ENCODE results near the gene TINAGL1.

The TINAGL1 gene

DNA sequence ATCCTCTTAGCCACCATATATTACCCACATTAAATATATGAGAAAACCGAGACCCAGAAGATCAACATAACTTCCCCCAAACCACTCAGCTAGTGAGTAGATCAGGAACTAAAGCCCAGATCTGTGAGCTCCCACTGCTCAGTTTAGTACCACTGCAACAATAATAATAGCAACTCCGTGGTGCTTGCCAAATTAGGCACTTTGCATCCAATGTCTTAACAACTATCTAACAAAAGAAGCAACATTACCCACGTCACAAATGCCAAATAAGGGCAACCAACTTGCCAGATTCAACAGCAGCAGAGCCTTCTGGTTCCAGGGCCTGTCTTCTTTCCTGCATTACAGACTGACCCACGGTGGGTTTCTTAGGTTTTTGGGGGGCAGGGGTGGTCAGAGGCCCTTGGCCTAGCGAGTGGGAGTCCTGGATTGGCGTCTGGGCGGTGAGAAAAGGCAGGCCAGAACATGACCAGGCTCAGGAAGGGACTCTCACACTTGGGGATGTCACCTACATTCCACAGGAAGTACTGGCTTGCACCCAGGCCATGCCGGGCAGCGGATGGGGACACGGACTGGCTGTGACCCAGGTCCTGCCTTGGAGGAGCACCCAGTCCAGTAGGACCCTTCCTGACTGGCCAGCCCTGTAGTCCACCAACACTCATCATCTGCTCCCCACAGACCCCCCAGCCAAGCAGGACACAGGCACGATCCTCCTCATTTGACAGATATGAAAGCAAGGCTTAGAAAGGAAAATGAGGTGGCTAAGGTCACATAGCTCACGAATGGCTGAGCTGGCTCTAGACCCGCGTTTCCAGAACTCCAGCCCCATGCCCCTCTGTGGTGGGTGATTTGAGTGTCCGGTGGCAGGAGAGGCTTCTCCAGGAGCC lies 45.8 kb downstream of the TINAGL1 start:
- H3K27me3 ChIP-seq (ENCODE audit: control insufficient read depth, insufficient read depth, low read length, poor library complexity, severe bottlenecking) = peaks cover 19% of the 10 kb centered on the region
- H3K27ac ChIP-seq (ENCODE audit: insufficient read depth, low read depth, low read length, poor library complexity, severe bottlenecking) = no peak overlapping the region
- H3K4me1 ChIP-seq (ENCODE audit: control insufficient read depth, insufficient read depth, low read length) = no peaks in the 10 kb centered on the region
- H3K4me3 ChIP-seq (ENCODE audit: insufficient read depth, low read depth, low read length) = no peak overlapping the region
- H3K36me3 ChIP-seq (ENCODE audit: control insufficient read depth, insufficient read depth, low read length) = no peaks in the 10 kb centered on the region
- no peaks in the 10 kb centered on the region for H3K9me3 ChIP-seq (ENCODE audit: control insufficient read depth, low read length)
- 88% methylated on average over 15 of the region's 15 CpGs for WGBS, 2 experiments

DNA sequence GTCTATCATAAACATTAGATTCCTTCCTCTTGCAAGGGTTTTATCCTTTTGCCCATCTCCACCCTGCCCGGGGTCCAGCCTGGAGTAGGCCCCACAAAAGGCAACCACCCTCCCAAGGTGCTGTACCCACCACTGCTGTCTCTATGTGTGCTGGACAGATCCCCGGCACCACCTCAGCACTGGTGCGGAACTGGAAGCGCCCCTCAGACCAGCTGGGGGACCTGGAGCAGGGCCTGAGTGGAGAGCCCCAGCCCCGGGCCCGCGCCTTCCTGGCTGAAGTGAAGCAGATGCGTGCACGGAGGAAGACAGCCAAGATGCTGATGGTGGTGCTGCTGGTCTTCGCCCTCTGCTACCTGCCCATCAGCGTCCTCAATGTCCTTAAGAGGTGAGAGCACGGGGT lies 47.0 kb downstream of the TINAGL1 start:
- Histone ChIP-seq H3K27me3 (ENCODE audit: control insufficient read depth, insufficient read depth, low read length, poor library complexity, severe bottlenecking) (peaks cover 7% of the 10 kb centered on the region), H3K9me3 (ENCODE audit: control insufficient read depth, low read length) (no peaks in the 10 kb centered on the region), H3K36me3 (ENCODE audit: control insufficient read depth, insufficient read depth, low read length) (no peaks in the 10 kb centered on the region), H3K27ac (ENCODE audit: insufficient read depth, low read depth, low read length, poor library complexity, severe bottlenecking) (no peak overlapping the region), H3K4me3 (ENCODE audit: insufficient read depth, low read depth, low read length) (no peak overlapping the region), H3K4me1 (ENCODE audit: control insufficient read depth, insufficient read depth, low read length) (peaks cover 1% of the 10 kb centered on the region)
- 93 to 96% methylated on average over 11 to 12 of the region's 12 CpGs for WGBS, 2 experiments

DNA sequence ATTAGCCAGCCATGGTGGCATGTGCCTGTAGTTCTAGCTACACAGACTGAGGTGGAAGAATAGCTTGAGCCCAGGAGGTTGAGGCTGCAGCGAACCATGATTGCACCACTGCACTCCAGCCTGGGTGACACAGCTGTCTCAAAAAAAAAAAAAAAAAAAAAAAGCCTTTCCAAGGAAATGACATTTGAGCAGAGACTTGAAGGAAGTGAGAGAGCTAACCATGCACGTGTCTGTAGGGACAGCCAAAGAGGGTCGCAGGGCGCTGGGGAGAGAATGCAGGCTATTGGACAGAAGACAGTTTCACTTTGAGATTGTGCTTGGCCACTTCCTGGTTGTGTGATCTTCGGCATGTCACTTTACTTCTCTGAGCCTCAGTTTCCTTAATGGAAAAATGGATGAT lies 48.0 kb downstream of the TINAGL1 start:
- H3K4me1 ChIP-seq (ENCODE audit: control insufficient read depth, insufficient read depth, low read length) = peaks cover 4% of the 10 kb centered on the region
- no peaks in the 10 kb centered on the region for H3K9me3 ChIP-seq (ENCODE audit: control insufficient read depth, low read length)
- H3K36me3 ChIP-seq (ENCODE audit: control insufficient read depth, insufficient read depth, low read length) = peaks cover 1% of the 10 kb centered on the region
- H3K27me3 ChIP-seq (ENCODE audit: control insufficient read depth, insufficient read depth, low read length, poor library complexity, severe bottlenecking) = no peaks in the 10 kb centered on the region
- H3K4me3 ChIP-seq (ENCODE audit: insufficient read depth, low read depth, low read length) = no peak overlapping the region
- no peak overlapping the region for H3K27ac ChIP-seq (ENCODE audit: insufficient read depth, low read depth, low read length, poor library complexity, severe bottlenecking)
- 90 to 95% methylated on average over 5 of the region's 5 CpGs for WGBS, 2 experiments

DNA sequence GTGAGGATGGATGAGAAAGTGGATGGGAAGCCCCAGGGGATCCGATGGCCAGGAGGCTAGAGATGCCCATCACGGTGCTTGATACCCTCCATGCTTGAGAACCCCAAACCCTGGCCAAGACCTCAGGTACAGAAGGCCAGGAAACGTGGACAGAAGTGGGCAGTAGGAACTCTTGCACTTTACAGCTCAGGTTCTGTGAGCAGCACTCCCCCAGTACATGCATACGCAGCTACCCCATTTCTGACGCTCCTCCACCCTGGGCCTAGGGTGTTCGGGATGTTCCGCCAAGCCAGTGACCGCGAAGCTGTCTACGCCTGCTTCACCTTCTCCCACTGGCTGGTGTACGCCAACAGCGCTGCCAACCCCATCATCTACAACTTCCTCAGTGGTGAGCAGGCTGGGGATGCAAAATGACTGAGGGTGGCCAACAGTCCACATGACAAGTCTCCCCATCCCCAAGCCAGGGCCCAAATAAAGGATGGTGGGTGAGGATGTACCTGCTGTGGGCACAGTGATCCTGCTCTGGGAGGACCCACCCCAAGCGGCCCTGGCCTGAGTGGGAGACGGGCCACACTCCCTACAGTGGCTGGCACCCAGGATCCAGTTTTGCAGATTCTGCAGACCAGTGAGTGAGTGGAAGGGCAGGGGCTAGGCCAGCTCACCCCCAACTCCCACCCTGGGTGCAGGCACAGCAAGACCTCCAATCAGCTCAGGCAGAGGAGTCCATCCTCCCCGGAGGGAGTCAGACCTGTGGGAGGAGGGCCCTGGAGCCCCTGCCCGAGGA lies 48.6 kb downstream of the TINAGL1 start:
- no peak overlapping the region for H3K4me3 ChIP-seq (ENCODE audit: insufficient read depth, low read depth, low read length)
- no peaks in the 10 kb centered on the region for H3K27me3 ChIP-seq (ENCODE audit: control insufficient read depth, insufficient read depth, low read length, poor library complexity, severe bottlenecking)
- no peak overlapping the region for H3K27ac ChIP-seq (ENCODE audit: insufficient read depth, low read depth, low read length, poor library complexity, severe bottlenecking)
- peaks cover 4% of the 10 kb centered on the region for H3K4me1 ChIP-seq (ENCODE audit: control insufficient read depth, insufficient read depth, low read length)
- peaks cover 8% of the 10 kb centered on the region for H3K36me3 ChIP-seq (ENCODE audit: control insufficient read depth, insufficient read depth, low read length)
- 94 to 96% methylated on average over 16 of the region's 16 CpGs for WGBS, 2 experiments
- H3K9me3 ChIP-seq (ENCODE audit: control insufficient read depth, low read length) = no peaks in the 10 kb centered on the region

DNA sequence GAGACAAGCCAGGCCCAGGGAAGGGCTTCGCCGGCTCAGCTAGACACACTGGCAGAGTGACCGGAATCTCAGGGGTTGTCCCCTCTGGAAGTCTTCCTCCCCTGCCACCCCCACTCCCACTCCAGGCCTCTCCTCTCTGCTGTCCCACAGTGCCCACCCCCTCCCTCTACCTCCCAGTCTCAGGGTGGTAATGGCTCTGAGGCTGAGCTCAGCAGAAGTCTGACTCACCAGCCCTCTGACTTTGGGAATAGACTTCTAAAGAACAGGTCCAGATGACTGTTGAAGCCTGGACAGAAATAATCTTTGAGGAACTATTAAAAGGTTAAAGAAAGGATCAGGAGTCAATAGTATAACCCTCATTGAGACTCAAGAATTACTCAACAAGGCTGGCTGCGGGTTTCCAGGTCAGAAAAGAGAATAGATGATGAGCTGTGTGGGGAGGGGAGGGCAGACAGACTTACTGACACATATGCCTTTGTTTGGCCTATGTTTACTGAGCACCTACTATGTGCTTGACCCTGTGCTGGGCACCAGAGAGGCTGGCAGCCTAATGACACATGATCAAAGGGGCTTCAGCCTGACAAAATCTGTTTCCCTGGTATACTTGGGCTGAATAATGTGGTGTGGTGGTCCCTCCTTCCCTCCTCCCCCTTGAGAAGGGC lies 49.4 kb downstream of the TINAGL1 start:
- H3K4me1 ChIP-seq (ENCODE audit: control insufficient read depth, insufficient read depth, low read length) = peaks cover 4% of the 10 kb centered on the region
- no peaks in the 10 kb centered on the region for H3K27me3 ChIP-seq (ENCODE audit: control insufficient read depth, insufficient read depth, low read length, poor library complexity, severe bottlenecking)
- no peak overlapping the region for H3K27ac ChIP-seq (ENCODE audit: insufficient read depth, low read depth, low read length, poor library complexity, severe bottlenecking)
- 91 to 94% methylated on average over 4 of the region's 4 CpGs for WGBS, 2 experiments
- peaks cover 11% of the 10 kb centered on the region for H3K36me3 ChIP-seq (ENCODE audit: control insufficient read depth, insufficient read depth, low read length)
- H3K4me3 ChIP-seq (ENCODE audit: insufficient read depth, low read depth, low read length) = no peak overlapping the region
- no peaks in the 10 kb centered on the region for H3K9me3 ChIP-seq (ENCODE audit: control insufficient read depth, low read length)

DNA sequence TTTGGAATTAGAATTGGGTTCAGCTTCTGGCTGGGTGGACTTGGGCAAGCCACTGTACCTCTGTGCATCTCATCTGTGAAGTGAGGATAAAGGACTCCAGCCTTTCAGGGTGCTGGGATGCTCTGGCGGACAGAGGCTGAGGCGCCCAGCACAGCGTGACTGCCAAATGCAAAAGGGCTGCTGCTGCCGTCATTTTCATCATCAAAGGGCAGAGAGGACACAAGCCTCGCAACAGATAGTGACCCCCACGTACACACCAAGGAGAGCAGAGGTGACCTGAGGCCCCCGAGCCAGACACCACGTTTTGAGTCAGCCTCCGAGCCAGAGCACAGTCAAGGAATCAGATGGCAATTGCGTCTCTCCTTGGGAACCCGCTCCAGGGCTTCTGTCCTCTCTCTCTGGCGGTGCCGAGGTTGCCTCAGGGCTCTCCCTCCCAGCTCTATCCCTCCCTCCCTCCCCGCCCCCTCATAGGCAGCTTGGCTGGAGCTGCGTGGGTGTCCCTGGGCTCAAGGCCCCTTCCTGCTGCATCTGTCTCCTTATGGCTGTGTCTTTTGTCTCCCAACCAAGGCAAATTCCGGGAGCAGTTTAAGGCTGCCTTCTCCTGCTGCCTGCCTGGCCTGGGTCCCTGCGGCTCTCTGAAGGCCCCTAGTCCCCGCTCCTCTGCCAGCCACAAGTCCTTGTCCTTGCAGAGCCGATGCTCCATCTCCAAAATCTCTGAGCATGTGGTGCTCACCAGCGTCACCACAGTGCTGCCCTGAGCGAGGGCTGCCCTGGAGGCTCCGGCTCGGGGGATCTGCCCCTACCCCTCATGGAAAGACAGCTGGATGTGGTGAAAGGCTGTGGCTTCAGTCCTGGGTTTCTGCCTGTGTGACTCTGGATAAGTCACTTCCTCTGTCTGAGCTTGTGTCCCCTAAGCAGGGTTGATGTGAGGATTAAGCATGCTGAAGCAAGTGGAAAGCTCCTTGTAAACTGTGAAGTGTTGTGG lies 50.2 kb downstream of the TINAGL1 start:
- H3K4me1 ChIP-seq (ENCODE audit: control insufficient read depth, insufficient read depth, low read length) = peaks cover 4% of the 10 kb centered on the region
- H3K4me3 ChIP-seq (ENCODE audit: insufficient read depth, low read depth, low read length) = no peak overlapping the region
- peaks cover 11% of the 10 kb centered on the region for H3K36me3 ChIP-seq (ENCODE audit: control insufficient read depth, insufficient read depth, low read length)
- 65 to 68% methylated on average over 23 of the region's 23 CpGs for WGBS, 2 experiments
- no peak overlapping the region for H3K27ac ChIP-seq (ENCODE audit: insufficient read depth, low read depth, low read length, poor library complexity, severe bottlenecking)
- no peaks in the 10 kb centered on the region for H3K9me3 ChIP-seq (ENCODE audit: control insufficient read depth, low read length)
- no peaks in the 10 kb centered on the region for H3K27me3 ChIP-seq (ENCODE audit: control insufficient read depth, insufficient read depth, low read length, poor library complexity, severe bottlenecking)

DNA sequence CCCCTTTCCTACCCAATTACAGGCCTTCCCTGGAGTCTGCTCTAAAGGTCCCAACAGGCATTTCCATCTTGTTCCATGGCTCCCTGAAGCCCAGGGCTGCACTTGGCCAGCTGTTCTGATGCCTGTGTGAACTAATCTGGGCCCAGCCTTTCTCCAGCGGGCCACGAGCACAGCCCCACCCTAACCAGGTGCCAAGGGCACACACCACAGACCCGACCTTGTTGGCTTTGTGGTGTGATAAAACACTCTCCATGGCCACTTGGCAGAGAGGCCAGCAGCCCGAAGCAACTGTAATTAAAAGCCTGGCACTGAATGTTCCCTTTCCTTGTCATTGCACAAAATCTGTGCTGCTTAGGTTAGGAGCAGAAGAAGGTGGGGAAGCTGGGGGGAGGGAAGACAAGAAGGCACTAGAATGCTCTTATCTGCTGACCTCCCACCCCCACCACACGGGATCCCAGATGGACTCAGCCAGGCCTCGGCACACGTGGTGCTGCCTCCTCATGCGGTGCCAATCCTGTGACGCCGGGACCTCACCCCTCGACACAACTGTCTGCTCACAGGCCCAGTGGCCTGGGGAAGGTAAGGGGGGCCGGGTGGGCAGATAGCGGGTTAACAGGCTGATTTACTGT lies 51.1 kb downstream of the TINAGL1 start:
- H3K4me3 ChIP-seq (ENCODE audit: insufficient read depth, low read depth, low read length) = no peak overlapping the region
- H3K9me3 ChIP-seq (ENCODE audit: control insufficient read depth, low read length) = no peaks in the 10 kb centered on the region
- peaks cover 4% of the 10 kb centered on the region for H3K4me1 ChIP-seq (ENCODE audit: control insufficient read depth, insufficient read depth, low read length)
- H3K27me3 ChIP-seq (ENCODE audit: control insufficient read depth, insufficient read depth, low read length, poor library complexity, severe bottlenecking) = no peaks in the 10 kb centered on the region
- 94% methylated on average over 13 of the region's 13 CpGs for WGBS, 2 experiments
- H3K36me3 ChIP-seq (ENCODE audit: control insufficient read depth, insufficient read depth, low read length) = peaks cover 16% of the 10 kb centered on the region
- no peak overlapping the region for H3K27ac ChIP-seq (ENCODE audit: insufficient read depth, low read depth, low read length, poor library complexity, severe bottlenecking)

DNA sequence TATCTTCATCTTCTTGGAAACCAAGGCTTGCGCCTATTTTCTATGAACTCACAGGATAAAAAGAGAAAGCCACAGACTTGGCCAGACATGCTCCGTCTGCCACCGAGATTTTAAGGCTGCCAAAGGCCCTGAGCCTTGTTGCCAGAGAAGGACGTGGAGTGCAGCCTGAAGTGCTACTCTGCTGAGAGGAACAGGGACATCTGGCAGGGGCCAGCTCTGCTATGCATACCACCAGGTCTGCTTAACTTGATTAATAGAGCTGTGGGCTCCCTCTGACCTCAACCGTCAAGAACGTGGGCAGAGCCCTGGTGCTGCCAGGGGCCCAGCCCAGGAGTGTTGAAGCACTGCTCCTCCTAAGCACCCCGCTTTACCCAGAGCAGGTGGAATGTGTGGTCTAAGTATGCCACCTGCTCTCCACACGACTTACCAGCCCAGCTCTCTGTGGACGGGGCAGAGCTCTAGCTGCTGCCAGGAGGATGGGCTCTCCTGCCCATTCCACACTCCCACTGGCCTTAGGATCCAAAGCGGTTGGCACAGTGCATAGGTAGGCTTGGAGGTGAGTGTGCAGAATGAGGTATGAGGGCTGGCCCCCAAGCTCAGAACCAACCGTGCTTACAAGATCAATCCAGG lies 51.7 kb downstream of the TINAGL1 start:
- Histone ChIP-seq H3K9me3 (ENCODE audit: control insufficient read depth, low read length) (no peaks in the 10 kb centered on the region), H3K4me1 (ENCODE audit: control insufficient read depth, insufficient read depth, low read length) (peaks cover 4% of the 10 kb centered on the region), H3K4me3 (ENCODE audit: insufficient read depth, low read depth, low read length) (no peak overlapping the region), H3K36me3 (ENCODE audit: control insufficient read depth, insufficient read depth, low read length) (peaks cover 16% of the 10 kb centered on the region), H3K27ac (ENCODE audit: insufficient read depth, low read depth, low read length, poor library complexity, severe bottlenecking) (no peak overlapping the region), H3K27me3 (ENCODE audit: control insufficient read depth, insufficient read depth, low read length, poor library complexity, severe bottlenecking) (no peaks in the 10 kb centered on the region)
- WGBS, 2 experiments = 86 to 87% methylated on average over 11 of the region's 11 CpGs

All from ectodermal cell (in vitro differentiated cells).